Type B pancreatic cell (in vitro differentiated cells): ENCODE data around the gene C1QA. TPM values are rescaled to one million over a fixed set of nuclear protein-coding genes. Genes with fewer than 3 reads are reported as not detected.

Source experiments
- DNase-seq: peaks from one replicate; pipeline ENCODE4 v3.0.0; 2021; ENCODE audit warnings: mixed read lengths; ENCODE audit not compliant: unreplicated experiment; ENCODE audit errors: extremely low spot score
- H3K27ac Mint-ChIP-seq: 2 replicates; pipeline ENCODE4 v1.8.0; 2021; ENCODE audit warnings: mild to moderate bottlenecking, mixed read lengths
- H3K27me3 Mint-ChIP-seq: 2 replicates; pipeline ENCODE4 v1.8.0; 2021; ENCODE audit warnings: mixed read lengths
- H3K36me3 Mint-ChIP-seq: 2 replicates; pipeline ENCODE4 v1.8.0; 2021; ENCODE audit warnings: mixed read lengths
- H3K4me1 Mint-ChIP-seq: one replicate; pipeline ENCODE4 v1.8.0; 2021; ENCODE audit warnings: mixed read lengths; ENCODE audit not compliant: unreplicated experiment
- H3K4me3 Mint-ChIP-seq: 2 replicates; pipeline ENCODE4 v1.8.0; 2021; ENCODE audit warnings: mild to moderate bottlenecking, mixed read lengths
- H3K9me3 Mint-ChIP-seq: 2 replicates; pipeline ENCODE4 v1.8.0; 2021; ENCODE audit warnings: mixed read lengths
- total RNA-seq: library from RNA; stranded (reverse); gene quantifications from 2 replicates; pipeline ENCODE4 v1.2.1, GENCODE V29; 2021; ENCODE audit warnings: low replicate concordance
- TF ChIP-seq, protein P1 (sequence below): fragments of 200-600 bp; sonication (generic); conservative IDR thresholded peaks from 2 replicates; pipeline ENCODE4 v1.5.0; 2021; ENCODE audit warnings: antibody characterized with exemption, mild to moderate bottlenecking

The C1QA gene
- total RNA-seq, 1 donor from 2014 or later = not detected

- Mint-ChIP-seq H3K9me3 (no peaks in the 10 kb centered on the region), H3K27ac (no peak overlapping the region), H3K36me3 (no peaks in the 10 kb centered on the region), H3K4me1 (no peaks in the 10 kb centered on the region), H3K4me3 (no peak overlapping the region), H3K27me3 (peaks cover 81% of the 10 kb centered on the region)
- DNase-seq = no peak
- TF ChIP-seq, protein P1, sequence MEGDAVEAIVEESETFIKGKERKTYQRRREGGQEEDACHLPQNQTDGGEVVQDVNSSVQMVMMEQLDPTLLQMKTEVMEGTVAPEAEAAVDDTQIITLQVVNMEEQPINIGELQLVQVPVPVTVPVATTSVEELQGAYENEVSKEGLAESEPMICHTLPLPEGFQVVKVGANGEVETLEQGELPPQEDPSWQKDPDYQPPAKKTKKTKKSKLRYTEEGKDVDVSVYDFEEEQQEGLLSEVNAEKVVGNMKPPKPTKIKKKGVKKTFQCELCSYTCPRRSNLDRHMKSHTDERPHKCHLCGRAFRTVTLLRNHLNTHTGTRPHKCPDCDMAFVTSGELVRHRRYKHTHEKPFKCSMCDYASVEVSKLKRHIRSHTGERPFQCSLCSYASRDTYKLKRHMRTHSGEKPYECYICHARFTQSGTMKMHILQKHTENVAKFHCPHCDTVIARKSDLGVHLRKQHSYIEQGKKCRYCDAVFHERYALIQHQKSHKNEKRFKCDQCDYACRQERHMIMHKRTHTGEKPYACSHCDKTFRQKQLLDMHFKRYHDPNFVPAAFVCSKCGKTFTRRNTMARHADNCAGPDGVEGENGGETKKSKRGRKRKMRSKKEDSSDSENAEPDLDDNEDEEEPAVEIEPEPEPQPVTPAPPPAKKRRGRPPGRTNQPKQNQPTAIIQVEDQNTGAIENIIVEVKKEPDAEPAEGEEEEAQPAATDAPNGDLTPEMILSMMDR = no peak
These were observed 30.3 kb upstream of the C1QA start for GRCh38 chr1:22606161-22606560.

DNA sequence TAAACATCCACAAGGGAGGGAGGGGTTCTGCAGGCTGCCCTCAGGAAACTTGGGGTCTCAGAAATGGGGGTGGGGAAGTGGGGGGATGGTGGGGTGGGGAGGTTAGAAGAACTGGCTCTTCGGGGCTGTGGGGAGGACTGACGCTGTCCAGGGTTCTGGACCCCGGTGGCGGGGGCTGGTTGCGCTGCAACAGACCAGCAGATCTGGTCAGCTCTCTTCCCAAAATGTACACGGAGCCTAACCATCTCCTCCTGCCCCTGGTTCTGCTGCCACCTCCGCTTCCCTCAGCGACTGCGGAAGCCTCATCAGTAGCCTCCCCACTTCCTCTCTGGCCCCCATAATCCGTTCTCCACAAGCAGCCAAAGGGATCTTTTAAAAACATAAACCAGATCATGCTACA lies 29.3 kb upstream of the C1QA start:
- Mint-ChIP-seq H3K27ac (no peak overlapping the region), H3K4me3 (no peak overlapping the region), H3K9me3 (no peaks in the 10 kb centered on the region), H3K36me3 (no peaks in the 10 kb centered on the region), H3K27me3 (peaks cover 88% of the 10 kb centered on the region), H3K4me1 (no peaks in the 10 kb centered on the region)
- TF ChIP-seq, protein P1 = no peak
- no peak for DNase-seq

DNA sequence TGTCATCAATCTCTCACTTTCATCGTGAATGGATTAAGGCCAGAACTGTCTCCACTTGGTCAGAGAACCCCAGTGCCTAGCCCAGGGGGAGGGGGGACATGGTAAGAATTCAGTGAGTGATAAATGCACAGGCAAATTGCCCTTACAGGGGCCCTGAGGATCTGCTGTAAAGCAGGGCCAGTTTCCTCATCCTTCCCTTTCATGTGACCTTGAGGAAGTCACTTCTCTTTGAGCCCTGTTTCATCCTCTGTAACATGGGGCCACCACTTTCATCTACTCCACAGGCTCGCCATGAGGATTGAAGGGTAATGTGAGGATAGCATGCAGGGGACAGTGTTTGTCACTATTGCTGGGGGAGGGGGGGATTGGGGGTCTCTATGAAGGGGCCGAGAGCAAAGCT lies 28.1 kb upstream of the C1QA start:
- DNase-seq = no peak
- no peak overlapping the region for H3K4me3 Mint-ChIP-seq
- peaks cover 83% of the 10 kb centered on the region for H3K27me3 Mint-ChIP-seq
- no peak overlapping the region for H3K27ac Mint-ChIP-seq
- H3K9me3 Mint-ChIP-seq = no peaks in the 10 kb centered on the region
- H3K36me3 Mint-ChIP-seq = no peaks in the 10 kb centered on the region
- TF ChIP-seq, protein P1 = no peak
- H3K4me1 Mint-ChIP-seq = no peaks in the 10 kb centered on the region

GRCh38 chr1:22609291-22609690 lies 27.1 kb upstream of the C1QA start:
- Mint-ChIP-seq H3K36me3 (no peaks in the 10 kb centered on the region), H3K9me3 (no peaks in the 10 kb centered on the region), H3K27ac (no peak overlapping the region), H3K27me3 (peaks cover 77% of the 10 kb centered on the region), H3K4me3 (no peak overlapping the region), H3K4me1 (no peaks in the 10 kb centered on the region)
- TF ChIP-seq, protein P1 = no peak
- no peak for DNase-seq

DNA sequence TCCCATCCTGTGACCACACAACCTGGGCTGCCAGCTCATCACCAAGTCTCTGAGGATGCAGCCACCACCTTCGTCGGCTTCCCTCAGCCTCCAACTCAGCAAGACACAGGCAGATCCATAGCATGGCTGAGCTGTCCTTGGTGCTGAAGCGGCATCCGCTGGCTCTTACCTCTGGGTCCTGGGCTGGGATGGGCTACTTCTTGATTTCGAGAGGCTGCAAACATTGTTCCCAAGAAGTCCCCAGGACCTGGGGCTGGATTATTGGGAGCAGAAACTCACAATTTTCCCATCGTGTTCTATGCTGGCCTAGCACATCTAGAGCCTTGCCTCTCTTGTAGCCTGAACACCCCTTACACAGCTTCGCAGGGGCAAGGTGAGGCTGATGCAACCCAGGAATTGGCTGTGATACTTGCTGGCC lies 24.9 kb upstream of the C1QA start:
- Mint-ChIP-seq H3K4me3 (no peak overlapping the region), H3K27ac (no peak overlapping the region), H3K27me3 (peaks cover 77% of the 10 kb centered on the region), H3K9me3 (no peaks in the 10 kb centered on the region), H3K4me1 (no peaks in the 10 kb centered on the region), H3K36me3 (no peaks in the 10 kb centered on the region)
- TF ChIP-seq, protein P1 = no peak
- no peak for DNase-seq
